ENCODE results near the gene ADAMTS9. TPM values are rescaled to one million over a fixed set of nuclear protein-coding genes. Genes with fewer than 3 reads are reported as not detected.

ADAMTS9 gene
- total and polyA plus RNA-seq, 2 of the 13 experiments (the other 11 are each of a cell fraction or from before 2014, with no cell fraction given), result 0.02 to 0.09 TPM

DNA sequence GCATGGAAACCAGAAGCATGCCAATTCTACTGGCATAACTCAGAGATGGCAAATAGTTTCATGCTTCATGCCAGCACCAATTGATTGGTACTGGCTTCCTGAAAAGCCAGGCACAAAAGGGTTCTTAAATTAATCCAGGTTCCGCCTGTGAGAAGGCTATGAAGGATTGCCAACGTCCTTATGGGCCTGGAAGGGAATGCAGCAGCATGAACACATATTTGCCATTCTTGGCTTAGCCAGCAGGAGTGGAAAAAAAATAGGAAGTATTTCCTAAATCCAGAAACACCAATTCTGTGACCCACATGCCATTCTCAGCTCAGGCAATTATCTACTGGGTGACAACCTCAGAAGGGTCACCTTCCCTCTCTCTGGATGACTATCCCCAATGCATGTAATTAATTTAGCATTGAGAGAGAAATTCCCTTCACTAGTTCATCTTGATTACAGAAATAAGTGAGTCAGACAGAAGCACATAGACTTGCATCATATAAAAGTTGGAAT is 36.0 kb downstream of the ADAMTS9 start:
- no peak for TF ChIP-seq ISL2 (CRISPR knock-in tag; IDR thresholded peaks at IDR 0.05)
- no peak for TF ChIP-seq MED13 (CRISPR knock-in tag; IDR thresholded peaks at IDR 0.05)
- TF ChIP-seq HINFP (CRISPR knock-in tag; IDR thresholded peaks at IDR 0.05; ENCODE audit: low read depth), result no peak
- no peak for TF ChIP-seq KAT8 (CRISPR knock-in tag; IDR thresholded peaks at IDR 0.05)
- TF ChIP-seq ZNF670 (CRISPR knock-in tag; IDR thresholded peaks at IDR 0.05; ENCODE audit: borderline replicate concordance), result no peak
- no peak for TF ChIP-seq ZNF280B (CRISPR knock-in tag; IDR thresholded peaks at IDR 0.05; ENCODE audit: borderline replicate concordance)
- no peak for TF ChIP-seq ZNF333 (CRISPR knock-in tag; IDR thresholded peaks at IDR 0.05; ENCODE audit: borderline replicate concordance)
- no peak for TF ChIP-seq ZBTB43 (CRISPR knock-in tag; conservative IDR thresholded peaks at IDR 0.05)
- no peak for TF ChIP-seq ZC3H4 (CRISPR knock-in tag; IDR thresholded peaks at IDR 0.05; ENCODE audit: borderline replicate concordance)
- no peak for TF ChIP-seq FOXA1 (IDR thresholded peaks at IDR 0.05)
- no peak for TF ChIP-seq FOXA1 (CRISPR knock-in tag; IDR thresholded peaks at IDR 0.05)
- TF ChIP-seq ZNF274 (CRISPR knock-in tag; IDR thresholded peaks at IDR 0.05), result no peak
- no peak for TF ChIP-seq ZFP41 (CRISPR knock-in tag; IDR thresholded peaks at IDR 0.05; ENCODE audit: borderline replicate concordance)
- no peak overlapping the region for H3K9ac ChIP-seq (ENCODE audit: insufficient read depth, low read depth, low read length)
- no peak overlapping the region for H2AFZ ChIP-seq (ENCODE audit: low read length)
- BruUV-seq (replicated peaks), result no TSS peak
- ChIA-PET POLR2A (no interaction called here), CTCF (ENCODE audit: low intra/inter-chr PET ratio, low total read pairs) (no interaction called here)
- no peaks in the 10 kb centered on the region for H3K27me3 ChIP-seq (ENCODE audit: control insufficient read depth in 1 of 2, insufficient read depth in 2 of 2, low read length in 2 of 2)
- H3K4me3 ChIP-seq (replicated peaks in 1 of 3; ENCODE audit: insufficient read depth in 1 of 3, low read depth in 2 of 3, low read length in 3 of 3), result no peak overlapping the region
- H3K79me2 ChIP-seq (ENCODE audit: insufficient read depth, low read length), result no peaks in the 10 kb centered on the region
- H3K27ac ChIP-seq (ENCODE audit: extremely low read length, insufficient read depth, low read length), result no peak overlapping the region
- DNase-seq (ENCODE audit: low spot score) (no peak), ATAC-seq (no peak), FAIRE-seq (no peak)
- in situ Hi-C loops (cut with HindIII; ENCODE audit: extremely low pct_ligation_motif_present, low pct_unique_long_range_greater_than_20kb) (no loop called here), intact Hi-C loops (cut with micrococcal nuclease; ENCODE audit: unreplicated experiment) (no loop called here)
- WGBS (ENCODE audit: low lambda C conversion rate), result 63% methylated on average over 2 of the region's 2 CpGs
- no peaks in the 10 kb centered on the region for H3K36me3 ChIP-seq (replicated peaks in 1 of 2; ENCODE audit: control insufficient read depth in 1 of 2, insufficient read depth in 2 of 2, low read length in 2 of 2)
- H3K4me2 ChIP-seq (ENCODE audit: low read depth, low read length), result no peak overlapping the region
- no peaks in the 10 kb centered on the region; the same call in 1 of the 2 replicates for H4K20me1 ChIP-seq (ENCODE audit: insufficient read depth, low read length)
- H3K4me1 ChIP-seq (ENCODE audit: insufficient read depth, low read length), result no peaks in the 10 kb centered on the region
- no peaks in the 10 kb centered on the region for H3K9me3 ChIP-seq (ENCODE audit: low read length)
